Measurements from ENCODE around the gene KRT85.
"Not testable (repeated sequence)": the region's sequence is repeated elsewhere in the genome, so short reads cannot be mapped to it uniquely, and the experiment has no call there.

Gene KRT85

GRCh38 chr12:52323001-52323400 lies 44.3 kb downstream of the KRT85 start:
- no peak for DNase-seq

GRCh38 chr12:52322069-52322468 lies 45.2 kb downstream of the KRT85 start:
- no peak for DNase-seq

GRCh38 chr12:52321418-52321817 lies 45.9 kb downstream of the KRT85 start:
- DNase-seq = no peak

- DNase-seq = no peak
Observed at GRCh38 chr12:52320784-52321400, 46.4 kb downstream of the KRT85 start, which contains the start of gene KRT83. KRT83 (minus strand) TSS chr12:52321398; CDS start chr12:52321335, 63 bp downstream.

- DNase-seq = no peak
Observed at GRCh38 chr12:52319097-52319496, 48.2 kb downstream of the KRT85 start.

- no peak for DNase-seq
Observed at GRCh38 chr12:52318241-52318990, 48.9 kb downstream of the KRT85 start.

GRCh38 chr12:52317468-52318052 lies 49.7 kb downstream of the KRT85 start:
- no peak for DNase-seq

GRCh38 chr12:52316701-52317100 lies 50.6 kb downstream of the KRT85 start:
- no peak for DNase-seq

- DNase-seq = no peak
Observed at GRCh38 chr12:52316290-52316689, 51.0 kb downstream of the KRT85 start.

- DNase-seq = not testable (repeated sequence)
Observed at GRCh38 chr12:52315721-52316120, 51.6 kb downstream of the KRT85 start.

GRCh38 chr12:52314511-52314910 lies 52.8 kb downstream of the KRT85 start:
- no peak for DNase-seq

GRCh38 chr12:52313926-52314325 lies 53.4 kb downstream of the KRT85 start:
- no peak for DNase-seq

- DNase-seq = no peak
Observed at GRCh38 chr12:52313461-52313860, 53.8 kb downstream of the KRT85 start.

- no peak for DNase-seq
Observed at GRCh38 chr12:52312086-52312485, 55.2 kb downstream of the KRT85 start.

GRCh38 chr12:52311285-52311648 lies 56.0 kb downstream of the KRT85 start:
- no peak for DNase-seq

GRCh38 chr12:52310622-52311284 lies 56.5 kb downstream of the KRT85 start:
- DNase-seq = no peak
